Common myeloid progenitor, CD34-positive (primary cell): ENCODE data around the gene PTCH1.

ENCODE experiments used
- CTCF ChIA-PET: fragments of 350-600 bp; sonication (Branson Sonifier 250); formaldehyde crosslinking; loops from one replicate; lab custom pipeline; 2021; ENCODE audit warnings: antibody characterized with exemption; lab: Charles Lee
- POLR2A ChIA-PET: fragments of 350-600 bp; sonication (Branson Sonifier 250); formaldehyde crosslinking; loops from one replicate; lab custom pipeline; 2021; ENCODE audit warnings: antibody characterized with exemption; lab: Charles Lee
- DNase-seq, 3 donors: peaks; one replicate each; pipeline versions ENCODE4 v3.0.0 to v3.0.0-alpha.2; 2013
- H3K27ac ChIP-seq, 2 experiments: 1 replicate in 1 of 2; 2 replicates in 1 of 2; pipeline ENCODE4 v1.7.0; 2013; ENCODE audit warnings: inconsistent platforms in 2 of 2, low read length in 2 of 2, mild to moderate bottlenecking in 2 of 2, low read depth in 1 of 2, moderate library complexity in 1 of 2; ENCODE audit not compliant: severe bottlenecking in 2 of 2, insufficient read depth in 1 of 2, poor library complexity in 1 of 2
- H3K27me3 ChIP-seq, 5 experiments: replicated peaks in 2 of 5; 1 replicate in 3 of 5; 2 replicates in 2 of 5; pipeline versions ENCODE4 v1.6.1 to v1.7.0; 2013; ENCODE audit warnings: low read length in 4 of 5, mild to moderate bottlenecking in 2 of 5, moderate library complexity in 2 of 5, inconsistent platforms in 1 of 5; ENCODE audit not compliant: insufficient read depth in 5 of 5, control insufficient read depth in 4 of 5
- H3K36me3 ChIP-seq, 4 experiments: 1 replicate in 2 of 4; 2 replicates in 2 of 4; pipeline versions ENCODE4 v1.6.1 to v1.7.0; 2013; ENCODE audit warnings: low read length in 3 of 4, control low read depth in 1 of 4, mild to moderate bottlenecking in 1 of 4; ENCODE audit not compliant: control insufficient read depth in 4 of 4, insufficient read depth in 4 of 4
- H3K4me1 ChIP-seq, 4 experiments: 1 replicate in 3 of 4; 2 replicates in 1 of 4; pipeline versions ENCODE4 v1.6.1 to v1.7.1; 2013; ENCODE audit warnings: low read length in 3 of 4, mild to moderate bottlenecking in 3 of 4, control low read depth in 1 of 4, inconsistent platforms in 1 of 4, moderate library complexity in 1 of 4; ENCODE audit not compliant: control insufficient read depth in 4 of 4, insufficient read depth in 4 of 4; ENCODE audit errors: control extremely low read depth in 1 of 4
- H3K4me3 ChIP-seq, 7 experiments: 1 replicate in 4 of 7; 2 replicates in 3 of 7; pipeline versions ENCODE4 v1.5.1 to v1.7.0; 2013; ENCODE audit warnings: mild to moderate bottlenecking in 7 of 7, low read length in 6 of 7, moderate library complexity in 6 of 7, inconsistent platforms in 2 of 7, low read depth in 2 of 7, control low read depth in 1 of 7; ENCODE audit not compliant: insufficient read depth in 4 of 7, control insufficient read depth in 1 of 7; ENCODE audit errors: extremely low read depth in 1 of 7
- H3K9me3 ChIP-seq, 5 experiments: 1 replicate in 4 of 5; 2 replicates in 1 of 5; pipeline versions ENCODE4 v1.6.1 to v1.7.1; 2013; ENCODE audit warnings: low read length in 4 of 5, mild to moderate bottlenecking in 2 of 5, inconsistent platforms in 1 of 5, low read depth in 1 of 5, moderate library complexity in 1 of 5; ENCODE audit not compliant: control insufficient read depth in 4 of 5, insufficient read depth in 2 of 5; ENCODE audit errors: control extremely low read depth in 1 of 5
- WGBS: methylation state at CpG from one replicate; pipeline ENCODE4 v1.1.5; 2013; ENCODE audit not compliant: insufficient coverage; 5-methylcytosine and 5-hydroxymethylcytosine counted together

The PTCH1 gene

GRCh38 chr9:95552255-95552654 lies 35.5 kb upstream of the PTCH1 start:
- peaks cover 0 to 15% (median 8%) of the 10 kb centered on the region in 5 experiments for H3K9me3 ChIP-seq
- DNase-seq: no peak
- H3K27ac ChIP-seq: no peak overlapping the region
- H3K4me3 ChIP-seq: no peak overlapping the region
- ChIA-PET POLR2A (no interaction called here), CTCF (no interaction called here)
- H3K27me3 ChIP-seq: peaks cover 3 to 75% (median 22%) of the 10 kb centered on the region in 5 experiments
- no peaks in the 10 kb centered on the region for H3K4me1 ChIP-seq
- H3K36me3 ChIP-seq: no peaks in the 10 kb centered on the region
- WGBS: 84% methylated on average over 4 of the region's 6 CpGs

GRCh38 chr9:95551406-95551805 lies 34.6 kb upstream of the PTCH1 start:
- WGBS: 87% methylated on average over 3 of the region's 4 CpGs
- no peak for DNase-seq
- Histone ChIP-seq H3K4me3 (no peak overlapping the region), H3K4me1 (no peaks in the 10 kb centered on the region), H3K27ac (no peak overlapping the region), H3K27me3 (peaks cover 5 to 69% (median 22%) of the 10 kb centered on the region in 5 experiments), H3K9me3 (peaks cover 0 to 13% (median 8%) of the 10 kb centered on the region in 5 experiments), H3K36me3 (no peaks in the 10 kb centered on the region)
- POLR2A ChIA-PET: no interaction called here
- CTCF ChIA-PET: interaction anchor here (0.7 kb wide), 1 partner anchor 1831 kb away, joined by 3 read pairs; no protein-coding TSS in a partner anchor

- no peak for DNase-seq
- Histone ChIP-seq H3K9me3 (peaks cover 0 to 2% (median 0%) of the 10 kb centered on the region in 5 experiments), H3K36me3 (no peaks in the 10 kb centered on the region), H3K27ac (no peak overlapping the region), H3K4me1 (no peaks in the 10 kb centered on the region), H3K27me3 (peaks cover 7 to 51% (median 10%) of the 10 kb centered on the region in 5 experiments), H3K4me3 (no peak overlapping the region)
- 71% methylated on average over 10 of the region's 12 CpGs for WGBS
- CTCF ChIA-PET: no interaction called here
- POLR2A ChIA-PET: no interaction called here
These were observed 29.2 kb upstream of the PTCH1 start for GRCh38 chr9:95545831-95546567.

- WGBS: 100% methylated on average over 4 of the region's 8 CpGs
- no peak overlapping the region for H3K27ac ChIP-seq
- ChIA-PET POLR2A (no interaction called here), CTCF (no interaction called here)
- no peak for DNase-seq
- H3K4me1 ChIP-seq: no peaks in the 10 kb centered on the region
- H3K36me3 ChIP-seq: no peaks in the 10 kb centered on the region
- H3K9me3 ChIP-seq: peaks cover 0 to 3% (median 0%) of the 10 kb centered on the region in 5 experiments
- peaks cover 0 to 38% (median 9%) of the 10 kb centered on the region in 5 experiments for H3K27me3 ChIP-seq
- no peak overlapping the region for H3K4me3 ChIP-seq
These were observed 17.4 kb upstream of the PTCH1 start for GRCh38 chr9:95533996-95534680.

- POLR2A ChIA-PET: interaction anchor here (0.6 kb wide), 1 partner anchor 19 kb away, joined by 3 read pairs; no protein-coding TSS in a partner anchor
These were observed 13.1 kb upstream of the PTCH1 start for GRCh38 chr9:95529910-95530309.

GRCh38 chr9:95528908-95529502 lies 12.2 kb upstream of the PTCH1 start:
- Histone ChIP-seq H3K4me3 (no peak overlapping the region), H3K27ac (no peak overlapping the region), H3K36me3 (no peaks in the 10 kb centered on the region), H3K27me3 (peaks cover 4 to 61% (median 20%) of the 10 kb centered on the region in 5 experiments), H3K9me3 (peaks cover 0 to 3% (median 0%) of the 10 kb centered on the region in 5 experiments), H3K4me1 (no peaks in the 10 kb centered on the region)
- ChIA-PET CTCF (no interaction called here), POLR2A (no interaction called here)
- DNase-seq: no peak
- 75% methylated on average over 5 of the region's 8 CpGs for WGBS

More at GRCh38 chr9:95529910-95530309, 13.1 kb upstream of the PTCH1 start:
- H3K27ac ChIP-seq: no peak overlapping the region
- no CpG with 5 or more reads among the region's 1 CpG for WGBS
- no peaks in the 10 kb centered on the region for H3K36me3 ChIP-seq
- peaks cover 4 to 59% (median 18%) of the 10 kb centered on the region in 5 experiments for H3K27me3 ChIP-seq
- DNase-seq: no peak
- H3K4me3 ChIP-seq: no peak overlapping the region
- CTCF ChIA-PET: interaction anchor here (0.7 kb wide), 1 partner anchor 1952 kb away, joined by 3 read pairs; no protein-coding TSS in a partner anchor
- peaks cover 0 to 3% (median 0%) of the 10 kb centered on the region in 5 experiments for H3K9me3 ChIP-seq
- H3K4me1 ChIP-seq: no peaks in the 10 kb centered on the region
